ENCODE results near the gene SORCS2. TPM values are rescaled to one million over a fixed set of nuclear protein-coding genes. Genes with fewer than 3 reads are reported as not detected.

The SORCS2 gene
- total RNA-seq, 1 donor from 2014 or later = 3.0 TPM

GRCh38 chr4:7208509-7209451 is 16.4 kb downstream of the SORCS2 start:
- TF ChIP-seq, protein P1, sequence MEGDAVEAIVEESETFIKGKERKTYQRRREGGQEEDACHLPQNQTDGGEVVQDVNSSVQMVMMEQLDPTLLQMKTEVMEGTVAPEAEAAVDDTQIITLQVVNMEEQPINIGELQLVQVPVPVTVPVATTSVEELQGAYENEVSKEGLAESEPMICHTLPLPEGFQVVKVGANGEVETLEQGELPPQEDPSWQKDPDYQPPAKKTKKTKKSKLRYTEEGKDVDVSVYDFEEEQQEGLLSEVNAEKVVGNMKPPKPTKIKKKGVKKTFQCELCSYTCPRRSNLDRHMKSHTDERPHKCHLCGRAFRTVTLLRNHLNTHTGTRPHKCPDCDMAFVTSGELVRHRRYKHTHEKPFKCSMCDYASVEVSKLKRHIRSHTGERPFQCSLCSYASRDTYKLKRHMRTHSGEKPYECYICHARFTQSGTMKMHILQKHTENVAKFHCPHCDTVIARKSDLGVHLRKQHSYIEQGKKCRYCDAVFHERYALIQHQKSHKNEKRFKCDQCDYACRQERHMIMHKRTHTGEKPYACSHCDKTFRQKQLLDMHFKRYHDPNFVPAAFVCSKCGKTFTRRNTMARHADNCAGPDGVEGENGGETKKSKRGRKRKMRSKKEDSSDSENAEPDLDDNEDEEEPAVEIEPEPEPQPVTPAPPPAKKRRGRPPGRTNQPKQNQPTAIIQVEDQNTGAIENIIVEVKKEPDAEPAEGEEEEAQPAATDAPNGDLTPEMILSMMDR (IDR thresholded peaks at IDR 0.05) = no peak
- Mint-ChIP-seq H3K4me3 (ENCODE audit: unreplicated experiment) (no peak overlapping the region), H3K27me3 (ENCODE audit: unreplicated experiment) (no peaks in the 10 kb centered on the region), H3K9me3 (ENCODE audit: unreplicated experiment) (no peaks in the 10 kb centered on the region), H3K27ac (ENCODE audit: unreplicated experiment) (peak overlapping the region; percentile 31), H3K36me3 (ENCODE audit: unreplicated experiment) (no peaks in the 10 kb centered on the region), H3K4me1 (ENCODE audit: unreplicated experiment) (peaks cover 53% of the 10 kb centered on the region)
- DNase-seq (ENCODE audit: extremely low spot score, unreplicated experiment) = no peak

GRCh38 chr4:7209699-7210098 is 17.4 kb downstream of the SORCS2 start:
- Mint-ChIP-seq H3K4me1 (ENCODE audit: unreplicated experiment) (peaks cover 53% of the 10 kb centered on the region), H3K27me3 (ENCODE audit: unreplicated experiment) (no peaks in the 10 kb centered on the region), H3K27ac (ENCODE audit: unreplicated experiment) (peak overlapping the region; percentile 34), H3K9me3 (ENCODE audit: unreplicated experiment) (no peaks in the 10 kb centered on the region), H3K4me3 (ENCODE audit: unreplicated experiment) (no peak overlapping the region), H3K36me3 (ENCODE audit: unreplicated experiment) (no peaks in the 10 kb centered on the region)
- DNase-seq (ENCODE audit: extremely low spot score, unreplicated experiment) = no peak
- TF ChIP-seq, protein P1 (IDR thresholded peaks at IDR 0.05) = no peak

DNA sequence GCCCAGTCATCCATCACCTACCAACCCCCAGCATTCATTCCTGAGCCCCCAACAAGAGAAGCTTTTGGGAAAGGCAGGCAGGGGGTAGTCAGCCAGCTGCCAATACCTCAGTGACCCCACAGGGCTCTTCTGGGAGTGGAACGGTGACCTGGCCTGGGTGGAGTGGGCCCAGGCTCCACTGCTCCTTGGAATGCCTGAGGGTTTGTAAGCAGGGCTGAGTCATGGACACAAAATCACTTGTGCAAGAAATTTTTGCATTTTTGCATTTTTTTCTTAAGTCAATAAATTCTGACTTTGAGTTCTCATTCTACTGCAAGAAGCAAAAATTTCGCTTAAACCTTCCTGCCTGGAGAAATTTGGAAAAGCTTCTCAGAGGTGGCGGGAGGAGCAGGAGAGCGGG is 18.5 kb downstream of the SORCS2 start:
- peak overlapping the region; percentile 74 for H3K27ac Mint-ChIP-seq (ENCODE audit: unreplicated experiment)

GRCh38 chr4:7212101-7212674 is 19.9 kb downstream of the SORCS2 start:
- Mint-ChIP-seq H3K4me3 (ENCODE audit: unreplicated experiment) (no peak overlapping the region), H3K27ac (ENCODE audit: unreplicated experiment) (no peak overlapping the region), H3K27me3 (ENCODE audit: unreplicated experiment) (no peaks in the 10 kb centered on the region)

More for the DNA sequence above, 18.5 kb downstream of the SORCS2 start:
- H3K27me3 Mint-ChIP-seq (ENCODE audit: unreplicated experiment) = no peaks in the 10 kb centered on the region
- no peaks in the 10 kb centered on the region for H3K36me3 Mint-ChIP-seq (ENCODE audit: unreplicated experiment)
- no peaks in the 10 kb centered on the region for H3K9me3 Mint-ChIP-seq (ENCODE audit: unreplicated experiment)
- no peak for DNase-seq (ENCODE audit: extremely low spot score, unreplicated experiment)
- no peak overlapping the region for H3K4me3 Mint-ChIP-seq (ENCODE audit: unreplicated experiment)
- TF ChIP-seq, protein P1 (IDR thresholded peaks at IDR 0.05) = no peak
- peaks cover 49% of the 10 kb centered on the region for H3K4me1 Mint-ChIP-seq (ENCODE audit: unreplicated experiment)

More at GRCh38 chr4:7212101-7212674, 19.9 kb downstream of the SORCS2 start:
- Mint-ChIP-seq H3K9me3 (ENCODE audit: unreplicated experiment) (no peaks in the 10 kb centered on the region), H3K4me1 (ENCODE audit: unreplicated experiment) (peaks cover 39% of the 10 kb centered on the region), H3K36me3 (ENCODE audit: unreplicated experiment) (no peaks in the 10 kb centered on the region)
- TF ChIP-seq, protein P1 (IDR thresholded peaks at IDR 0.05) = no peak
- no peak for DNase-seq (ENCODE audit: extremely low spot score, unreplicated experiment)
